Breast epithelium (tissue), 4 donors: ENCODE measurements around the gene KCNMB1. TPM values are rescaled to one million over a fixed set of nuclear protein-coding genes. Genes with fewer than 3 reads are reported as not detected.

ENCODE experiments used
- DNase-seq, 2 donors: peaks; one replicate each; pipeline ENCODE4 v3.0.0-alpha.2; 2019; ENCODE audit warnings: low spot score in 2 of 2
- H3K27ac ChIP-seq, 2 donors: fragments of 200-600 bp; sonication (generic) in 1 of 2; one replicate each; pipeline ENCODE4 v1.5.1; 2016 to 2019; ENCODE audit warnings: mild to moderate bottlenecking in 1 of 2
- H3K27me3 ChIP-seq, 2 donors: fragments of 200-600 bp; sonication (generic) in 1 of 2; one replicate each; pipeline versions ENCODE4 v1.5.1 to v1.6.0; 2017 to 2019; ENCODE audit warnings: control low read depth in 1 of 2, mild to moderate bottlenecking in 1 of 2
- H3K36me3 ChIP-seq: fragments of 200-600 bp; one replicate; pipeline ENCODE4 v1.5.1; 2019
- H3K4me1 ChIP-seq, 2 donors: fragments of 200-600 bp; sonication (generic); one replicate each; pipeline ENCODE4 v1.5.1; 2016 to 2019; ENCODE audit warnings: control low read depth in 1 of 2
- H3K4me3 ChIP-seq, 3 donors: fragments of 200-600 bp; sonication (generic); 1 replicate in 2 of 3; 2 replicates in 1 of 3; pipeline ENCODE4 v1.5.1; 2016 to 2019; ENCODE audit warnings: mild to moderate bottlenecking in 3 of 3, moderate library complexity in 2 of 3
- H3K9me3 ChIP-seq, 2 donors: fragments of 200-600 bp; sonication (generic) in 1 of 2; one replicate each; pipeline ENCODE4 v1.5.1; 2016 to 2019; ENCODE audit warnings: control low read depth in 1 of 2
- CTCF ChIP-seq, 3 donors: fragments of 450-650 bp; IDR thresholded peaks; one replicate each; pipeline ENCODE4 v1.5.1; 2016 to 2017; ENCODE audit warnings: antibody characterized with exemption in 3 of 3, mild to moderate bottlenecking in 3 of 3, moderate library complexity in 3 of 3
- POLR2A ChIP-seq: fragments of 450-650 bp; IDR thresholded peaks from one replicate; pipeline ENCODE4 v1.6.1; 2016; ENCODE audit warnings: antibody characterized with exemption, mild to moderate bottlenecking, moderate library complexity
- POLR2AphosphoS5 ChIP-seq, 3 donors: sonication (generic); formaldehyde crosslinking; IDR thresholded peaks; one replicate each; pipeline ENCODE4 v1.6.1; 2017; ENCODE audit warnings: antibody characterized with exemption in 3 of 3
- intact Hi-C: fragments of 100-400 bp; cut with DNase I; formaldehyde crosslinking; loops from one replicate; pipeline ENCODE4 v1.15.1; 2023; ENCODE audit warnings: low total_unique reads
- total RNA-seq, 3 donors: library from RNA; depleted of rRNA; stranded (reverse); fragments of >200 nt; gene quantifications; one replicate each; pipeline ENCODE4 v1.1.0, GENCODE V29; 2016

The KCNMB1 gene
- total RNA-seq, 3 donors from 2014 or later = 0.16 to 6.6 (median 5.1) TPM

GRCh38 chr5:170404398-170404797 lies 15.2 kb upstream of the KCNMB1 start:
- H3K4me1 ChIP-seq = no peaks in the 10 kb centered on the region
- no peaks in the 10 kb centered on the region for H3K27me3 ChIP-seq
- H3K4me3 ChIP-seq = no peak overlapping the region
- peaks cover 0 to 3% of the 10 kb centered on the region in 2 donors for H3K9me3 ChIP-seq
- no peak overlapping the region for H3K27ac ChIP-seq
- no peak for DNase-seq
- no peak for TF ChIP-seq POLR2A
- no peak for TF ChIP-seq POLR2AphosphoS5 (IDR thresholded peaks at IDR 0.05)
- no peak for TF ChIP-seq CTCF (IDR thresholded peaks at IDR 0.05)
- intact Hi-C loops = no loop called here
- H3K36me3 ChIP-seq = no peaks in the 10 kb centered on the region

GRCh38 chr5:170403675-170404074 lies 14.5 kb upstream of the KCNMB1 start:
- H3K4me1 ChIP-seq = no peaks in the 10 kb centered on the region
- intact Hi-C loops = no loop called here
- TF ChIP-seq CTCF (IDR thresholded peaks at IDR 0.05) (no peak), POLR2AphosphoS5 (IDR thresholded peaks at IDR 0.05) (no peak), POLR2A (no peak)
- H3K9me3 ChIP-seq = peaks cover 0 to 3% of the 10 kb centered on the region in 2 donors
- DNase-seq = no peak
- H3K27me3 ChIP-seq = no peaks in the 10 kb centered on the region
- H3K27ac ChIP-seq = no peak overlapping the region
- no peaks in the 10 kb centered on the region for H3K36me3 ChIP-seq
- no peak overlapping the region for H3K4me3 ChIP-seq

GRCh38 chr5:170402508-170402907 lies 13.3 kb upstream of the KCNMB1 start:
- no peak overlapping the region for H3K4me3 ChIP-seq
- H3K4me1 ChIP-seq = no peaks in the 10 kb centered on the region
- no peak overlapping the region for H3K27ac ChIP-seq
- intact Hi-C loops = no loop called here
- peaks cover 0 to 3% of the 10 kb centered on the region in 2 donors for H3K9me3 ChIP-seq
- TF ChIP-seq CTCF (IDR thresholded peaks at IDR 0.05) = no peak
- TF ChIP-seq POLR2A = no peak
- TF ChIP-seq POLR2AphosphoS5 (IDR thresholded peaks at IDR 0.05) = no peak
- H3K36me3 ChIP-seq = no peaks in the 10 kb centered on the region
- no peaks in the 10 kb centered on the region for H3K27me3 ChIP-seq
- DNase-seq = no peak

- Histone ChIP-seq H3K36me3 (no peaks in the 10 kb centered on the region), H3K27me3 (no peaks in the 10 kb centered on the region), H3K9me3 (peaks cover 0 to 3% of the 10 kb centered on the region in 2 donors), H3K27ac (no peak overlapping the region), H3K4me3 (no peak overlapping the region), H3K4me1 (no peaks in the 10 kb centered on the region)
- intact Hi-C loops = no loop called here
- no peak for DNase-seq
- TF ChIP-seq POLR2A (no peak), CTCF (IDR thresholded peaks at IDR 0.05) (no peak), POLR2AphosphoS5 (IDR thresholded peaks at IDR 0.05) (no peak)
Measured at GRCh38 chr5:170397059-170397458, 7.9 kb upstream of the KCNMB1 start.

- Histone ChIP-seq H3K4me3 (no peak overlapping the region), H3K36me3 (no peaks in the 10 kb centered on the region), H3K27ac (no peak overlapping the region), H3K9me3 (no peaks in the 10 kb centered on the region), H3K27me3 (no peaks in the 10 kb centered on the region), H3K4me1 (no peaks in the 10 kb centered on the region)
- TF ChIP-seq POLR2AphosphoS5 (IDR thresholded peaks at IDR 0.05) (no peak), CTCF (IDR thresholded peaks at IDR 0.05) (no peak), POLR2A (no peak)
- DNase-seq = no peak
- intact Hi-C loops = no loop called here
Measured at GRCh38 chr5:170393958-170394357, 4.8 kb upstream of the KCNMB1 start.
